GM19455 (cell line): ENCODE results near the gene SMAD7.
"Not testable (repeated sequence)": the region's sequence is repeated elsewhere in the genome, so short reads cannot be mapped to it uniquely, and the experiment has no call there.

ENCODE experiments used
- ATAC-seq: cut with Tn5 transposase; IDR thresholded peaks from one replicate; pipeline ENCODE4 v1.9.1; 2021; ENCODE audit not compliant: unreplicated experiment

SMAD7 gene

DNA sequence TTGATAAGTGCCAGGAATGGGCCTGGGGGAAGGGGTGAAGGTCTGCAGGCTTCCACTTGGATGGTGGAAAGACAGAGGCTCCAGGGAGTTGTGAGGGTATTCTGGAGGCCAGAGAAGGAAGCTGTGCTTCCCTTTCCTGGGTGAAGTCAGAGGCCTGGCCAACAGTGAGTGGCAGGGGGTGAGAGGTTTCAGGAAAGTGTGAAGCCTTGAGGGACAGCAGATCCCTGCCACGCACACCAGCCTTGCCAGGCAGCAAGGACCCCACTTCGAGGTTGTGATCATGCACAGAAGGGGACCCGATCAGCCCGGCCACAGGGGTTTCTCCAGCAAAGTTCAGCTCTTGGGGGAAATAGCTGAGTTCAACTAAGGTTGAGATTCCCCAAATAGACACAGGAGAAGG, 66.5 kb downstream of the SMAD7 start:
- no peak for ATAC-seq

DNA sequence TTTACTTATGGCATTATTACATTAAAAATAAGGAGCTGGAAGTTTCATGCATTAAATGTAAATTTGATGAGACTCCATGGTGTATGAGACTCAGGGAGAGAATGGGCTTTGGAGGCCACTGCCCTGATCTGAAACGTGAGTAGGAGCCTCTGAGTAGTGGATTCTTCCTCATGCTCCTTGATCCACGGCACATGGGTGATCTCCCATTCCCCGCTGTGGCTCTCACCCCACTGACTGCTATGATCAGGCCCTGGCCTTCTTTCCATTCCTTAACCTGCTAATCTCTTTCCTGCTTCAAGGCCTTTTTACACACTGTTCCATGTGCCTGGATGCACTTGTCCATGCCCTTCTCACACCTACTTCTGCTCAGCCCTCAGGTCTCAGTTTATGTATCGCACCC, 68.4 kb downstream of the SMAD7 start:
- no peak for ATAC-seq

GRCh38 chr18:48880931-48881330, 69.8 kb downstream of the SMAD7 start:
- ATAC-seq, result no peak

DNA sequence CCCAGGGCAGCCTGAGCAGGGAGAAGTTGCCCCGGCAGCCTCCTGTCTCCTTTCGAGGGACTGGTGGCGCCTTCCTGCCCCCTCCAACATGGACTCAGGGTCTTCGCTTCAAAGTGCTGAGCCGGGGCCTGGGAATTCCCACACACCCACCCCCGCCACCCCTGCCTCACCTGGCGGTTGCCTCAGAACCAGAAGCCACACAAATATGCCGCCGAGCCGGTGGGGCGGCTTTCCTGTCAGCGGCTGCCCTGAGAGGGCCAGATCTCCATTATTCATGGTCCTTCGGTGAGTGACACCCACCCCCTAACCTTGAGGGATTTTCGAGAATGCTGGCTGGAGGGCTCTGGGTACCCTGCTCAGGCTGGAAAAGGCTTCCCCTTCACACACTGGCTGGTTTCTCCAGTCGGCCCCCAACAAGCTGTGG, 71.7 kb downstream of the SMAD7 start:
- ATAC-seq, result no peak

- no peak for ATAC-seq
Measured at GRCh38 chr18:48878471-48878870, 72.3 kb downstream of the SMAD7 start.

GRCh38 chr18:48877941-48878340, 72.8 kb downstream of the SMAD7 start:
- ATAC-seq, result no peak

DNA sequence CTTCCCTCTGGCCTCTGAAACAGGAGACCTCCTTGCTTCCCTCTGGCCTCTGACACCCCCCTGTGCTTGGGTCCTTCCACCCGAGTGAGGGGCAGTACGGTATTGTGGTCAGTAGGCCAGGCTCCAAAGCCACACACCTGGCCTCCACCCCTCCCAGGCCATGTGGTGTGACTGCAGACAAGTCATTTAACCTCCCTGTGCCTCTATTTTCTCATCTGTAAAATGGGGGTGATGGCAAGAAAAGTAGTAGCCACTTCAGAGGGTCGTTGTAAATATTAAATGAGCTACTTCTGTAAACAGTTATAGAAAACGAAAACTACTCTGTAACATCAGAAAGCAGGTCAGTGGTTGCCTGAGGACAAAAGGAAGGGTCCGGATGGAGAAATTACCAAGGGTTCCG, 74.2 kb downstream of the SMAD7 start:
- no peak for ATAC-seq

DNA sequence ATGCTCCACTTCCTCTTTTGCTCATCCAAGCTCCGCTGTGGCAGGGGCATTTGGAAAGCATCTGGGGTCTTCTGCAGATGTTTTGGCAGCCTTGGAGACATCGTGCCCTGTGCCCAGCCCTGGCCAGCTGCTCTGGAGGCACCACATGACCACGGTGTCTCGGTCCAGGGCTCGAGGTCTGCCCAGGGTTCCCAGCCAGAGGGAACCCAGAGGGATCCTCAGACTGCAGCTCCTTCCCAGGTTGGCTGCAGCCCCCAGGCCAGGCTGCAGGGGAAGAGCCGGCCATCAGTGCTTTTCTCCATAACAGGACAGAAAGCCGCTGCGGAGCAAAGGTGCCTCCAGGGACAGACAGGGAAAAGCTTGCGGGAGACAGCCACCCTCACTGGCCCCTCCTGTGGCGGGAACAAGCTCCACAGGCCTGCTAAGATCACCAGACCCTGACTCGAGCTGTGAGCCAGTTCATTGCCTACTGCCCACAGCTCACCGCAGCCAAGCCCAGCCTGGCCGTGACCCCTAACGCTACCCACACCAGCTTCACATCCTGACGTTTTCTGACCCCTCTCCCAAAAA, 74.7 kb downstream of the SMAD7 start:
- no peak for ATAC-seq

DNA sequence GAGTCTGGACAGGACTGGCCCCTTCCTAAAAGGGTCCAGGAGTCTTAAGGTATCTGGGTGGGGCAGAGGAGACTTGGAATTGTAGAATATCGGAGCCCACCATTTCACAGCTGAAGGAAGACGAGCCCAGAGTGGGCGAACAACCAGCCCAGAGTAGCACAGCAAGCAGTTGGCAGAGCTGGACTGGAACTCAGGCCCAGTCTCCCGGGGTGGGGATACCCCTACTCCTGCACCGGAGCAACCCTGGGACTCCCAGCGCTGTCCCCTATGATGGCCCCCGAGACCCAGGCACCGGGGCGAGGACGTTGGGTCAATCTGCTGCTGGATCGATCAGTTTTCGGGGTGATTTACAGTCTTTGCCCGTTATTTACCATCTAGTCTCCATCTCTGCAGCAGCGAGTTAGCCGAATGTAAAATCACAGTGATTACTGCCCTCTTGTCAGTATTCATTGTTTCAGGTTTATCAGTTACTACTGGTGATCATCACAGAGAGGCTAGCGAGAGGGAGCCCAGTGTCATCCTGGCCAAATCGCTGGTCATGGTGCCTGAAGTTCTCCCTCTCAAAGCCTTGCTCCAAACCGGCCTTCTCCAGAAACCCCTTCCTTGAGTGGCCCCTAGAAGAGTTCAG, 75.3 kb downstream of the SMAD7 start:
- no peak for ATAC-seq

GRCh38 chr18:48874701-48875162, 76.0 kb downstream of the SMAD7 start:
- no peak for ATAC-seq

GRCh38 chr18:48874233-48874632, 76.5 kb downstream of the SMAD7 start:
- no peak for ATAC-seq

GRCh38 chr18:48872234-48873145, 78.3 kb downstream of the SMAD7 start:
- no peak for ATAC-seq

DNA sequence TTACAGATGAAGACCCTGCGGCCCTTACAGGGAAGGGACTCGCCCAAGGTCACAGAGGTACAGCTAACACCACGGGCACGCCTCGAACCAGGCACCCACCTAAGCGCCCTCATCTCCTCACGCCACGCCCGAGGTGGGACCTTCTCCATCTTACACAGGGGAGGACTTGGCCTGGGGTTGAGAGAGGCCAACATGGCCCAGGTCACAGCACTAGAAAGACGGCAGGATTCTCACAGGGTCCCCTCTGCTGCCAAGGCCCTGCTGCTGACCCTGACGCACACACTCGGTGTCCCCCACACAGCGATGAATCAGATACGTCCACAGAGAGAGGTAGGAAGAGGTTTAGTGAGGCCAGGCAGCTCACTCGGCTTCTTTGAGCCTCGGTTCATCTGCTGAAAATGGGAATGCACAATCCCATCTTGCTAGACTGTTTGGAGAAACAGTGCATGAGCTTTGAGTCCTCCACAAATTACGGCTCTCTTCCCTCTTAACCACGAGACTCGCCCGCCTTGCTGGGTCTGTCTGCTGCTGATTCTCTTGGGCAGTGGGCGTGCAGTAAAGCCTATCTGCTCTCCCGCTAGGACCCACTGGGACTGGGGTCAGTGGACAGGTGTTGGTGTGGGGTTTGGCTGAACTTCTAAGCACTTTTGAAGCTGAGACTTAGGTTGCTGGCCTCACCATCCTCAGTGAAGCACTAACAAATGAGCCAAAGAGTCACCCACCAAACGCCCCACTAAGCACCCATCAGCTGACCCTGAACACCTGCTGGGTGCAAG, 79.2 kb downstream of the SMAD7 start:
- no peak for ATAC-seq

DNA sequence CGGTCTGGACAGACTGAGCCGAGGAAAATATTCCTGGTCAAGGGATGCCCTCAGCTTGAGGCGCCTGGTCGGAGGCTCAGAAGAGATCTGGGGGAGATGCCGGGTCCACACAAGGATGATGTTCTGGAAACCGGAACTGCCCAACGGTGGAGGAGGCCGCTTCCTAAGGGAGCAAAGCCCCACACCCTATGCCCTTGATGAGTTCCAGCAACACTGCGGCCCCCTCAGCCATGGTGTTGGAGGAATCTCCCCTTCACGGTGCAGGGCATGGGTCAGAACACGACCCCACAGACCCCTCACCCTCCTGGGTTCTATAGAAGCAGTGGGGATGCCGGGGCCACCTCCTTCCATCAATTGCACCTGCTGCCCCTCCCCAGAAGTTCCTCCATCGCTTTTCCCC, 79.8 kb downstream of the SMAD7 start:
- not testable (repeated sequence) for ATAC-seq
